GM19025 (cell line): Measurements from ENCODE around the gene TBXAS1.

ENCODE experiments used
- ATAC-seq: cut with Tn5 transposase; IDR thresholded peaks from one replicate; pipeline ENCODE4 v1.9.1; 2021; ENCODE audit warnings: mild to moderate bottlenecking, low read depth, moderate library complexity; ENCODE audit not compliant: unreplicated experiment

The TBXAS1 gene

GRCh38 chr7:139853506-139854123 is 24.6 kb downstream of the TBXAS1 start:
- no peak for ATAC-seq

- no peak for ATAC-seq
These were observed 25.1 kb downstream of the TBXAS1 start for GRCh38 chr7:139854124-139854511.

GRCh38 chr7:139854803-139855497 is 25.9 kb downstream of the TBXAS1 start:
- peak; percentile 12 for ATAC-seq

GRCh38 chr7:139855498-139856270 is 26.6 kb downstream of the TBXAS1 start:
- ATAC-seq, result peak; percentile 85

- no peak for ATAC-seq
These were observed 28.7 kb downstream of the TBXAS1 start for GRCh38 chr7:139857791-139858190.

GRCh38 chr7:139860090-139860775 is 31.2 kb downstream of the TBXAS1 start:
- no peak for ATAC-seq

- no peak for ATAC-seq
These were observed 32.7 kb downstream of the TBXAS1 start for GRCh38 chr7:139861803-139862202.

GRCh38 chr7:139866047-139866837 is 37.2 kb downstream of the TBXAS1 start:
- ATAC-seq, result no peak

- no peak for ATAC-seq
These were observed 38.8 kb downstream of the TBXAS1 start for GRCh38 chr7:139867847-139868246.

GRCh38 chr7:139869886-139870285 is 40.8 kb downstream of the TBXAS1 start:
- ATAC-seq, result no peak

- ATAC-seq, result no peak
These were observed 41.3 kb downstream of the TBXAS1 start for GRCh38 chr7:139870380-139870779.

GRCh38 chr7:139871331-139871730 is 42.3 kb downstream of the TBXAS1 start:
- ATAC-seq, result no peak

- ATAC-seq, result no peak
These were observed 42.8 kb downstream of the TBXAS1 start for GRCh38 chr7:139871820-139872219.

GRCh38 chr7:139873593-139874301 is 44.7 kb downstream of the TBXAS1 start:
- no peak for ATAC-seq

- ATAC-seq, result no peak
These were observed 45.2 kb downstream of the TBXAS1 start for GRCh38 chr7:139874302-139874629.

GRCh38 chr7:139875821-139876241 is 46.8 kb downstream of the TBXAS1 start:
- peak; percentile 87 for ATAC-seq

GRCh38 chr7:139876622-139877283 is 47.7 kb downstream of the TBXAS1 start:
- ATAC-seq, result no peak

- no peak for ATAC-seq
These were observed 54.8 kb downstream of the TBXAS1 start for GRCh38 chr7:139883814-139884213.

- ATAC-seq, result no peak
These were observed 55.4 kb downstream of the TBXAS1 start for GRCh38 chr7:139884441-139884840.
